Measurements from ENCODE around the gene SPDYE1.
A peak's percentile ranks its signal among the peaks of the same experiment; 100 is the strongest.

The SPDYE1 gene

DNA sequence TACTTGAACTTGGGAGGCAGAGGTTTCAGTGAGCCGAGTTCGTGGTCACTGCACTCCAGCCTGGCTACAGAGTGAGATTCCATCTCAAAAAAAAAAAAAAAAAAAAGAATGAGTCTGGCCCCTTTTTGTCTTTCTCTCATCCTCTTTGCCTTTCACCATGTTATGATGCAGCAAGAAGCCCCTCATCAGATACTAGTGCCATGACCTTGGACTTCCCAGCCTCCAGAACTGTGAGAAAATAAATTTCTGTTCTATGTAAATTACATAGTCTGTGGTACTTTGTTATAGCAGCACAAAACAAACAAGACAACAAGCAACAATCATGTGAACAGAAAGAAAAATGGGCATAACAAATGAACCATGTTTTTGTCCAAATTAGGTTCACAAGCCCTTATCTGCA is 44.5 kb downstream of the SPDYE1 start:
- TF ChIP-seq, protein P1, sequence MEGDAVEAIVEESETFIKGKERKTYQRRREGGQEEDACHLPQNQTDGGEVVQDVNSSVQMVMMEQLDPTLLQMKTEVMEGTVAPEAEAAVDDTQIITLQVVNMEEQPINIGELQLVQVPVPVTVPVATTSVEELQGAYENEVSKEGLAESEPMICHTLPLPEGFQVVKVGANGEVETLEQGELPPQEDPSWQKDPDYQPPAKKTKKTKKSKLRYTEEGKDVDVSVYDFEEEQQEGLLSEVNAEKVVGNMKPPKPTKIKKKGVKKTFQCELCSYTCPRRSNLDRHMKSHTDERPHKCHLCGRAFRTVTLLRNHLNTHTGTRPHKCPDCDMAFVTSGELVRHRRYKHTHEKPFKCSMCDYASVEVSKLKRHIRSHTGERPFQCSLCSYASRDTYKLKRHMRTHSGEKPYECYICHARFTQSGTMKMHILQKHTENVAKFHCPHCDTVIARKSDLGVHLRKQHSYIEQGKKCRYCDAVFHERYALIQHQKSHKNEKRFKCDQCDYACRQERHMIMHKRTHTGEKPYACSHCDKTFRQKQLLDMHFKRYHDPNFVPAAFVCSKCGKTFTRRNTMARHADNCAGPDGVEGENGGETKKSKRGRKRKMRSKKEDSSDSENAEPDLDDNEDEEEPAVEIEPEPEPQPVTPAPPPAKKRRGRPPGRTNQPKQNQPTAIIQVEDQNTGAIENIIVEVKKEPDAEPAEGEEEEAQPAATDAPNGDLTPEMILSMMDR (IDR thresholded peaks at IDR 0.05; ENCODE audit: control insufficient read depth, extremely low read depth, insufficient read depth): no peak
- no peak for DNase-seq (ENCODE audit: low read depth)
- no peak overlapping the region for H3K4me3 ChIP-seq (ENCODE audit: low read depth, low read length)

- no peak for DNase-seq (ENCODE audit: low read depth)
- peak overlapping the region; percentile 61 for H3K4me3 ChIP-seq (ENCODE audit: low read depth, low read length)
- TF ChIP-seq, protein P1 (IDR thresholded peaks at IDR 0.05; ENCODE audit: control insufficient read depth, extremely low read depth, insufficient read depth): no peak
Measured at GRCh38 chr7:44043902-44044301, 46.2 kb downstream of the SPDYE1 start.

GRCh38 chr7:44044315-44045225 is 46.9 kb downstream of the SPDYE1 start, which contains the start of gene DBNL:
Gene DBNL, plus strand, starts transcription at chr7:44044702. Its CDS starts 36 bp downstream, at chr7:44044738.
- H3K4me3 ChIP-seq (ENCODE audit: low read depth, low read length): peak within 1 kb of the TSS; percentile 61
- TF ChIP-seq, protein P1 (IDR thresholded peaks at IDR 0.05; ENCODE audit: control insufficient read depth, extremely low read depth, insufficient read depth): no peak
- DNase-seq (ENCODE audit: low read depth): peak; percentile 61

DNA sequence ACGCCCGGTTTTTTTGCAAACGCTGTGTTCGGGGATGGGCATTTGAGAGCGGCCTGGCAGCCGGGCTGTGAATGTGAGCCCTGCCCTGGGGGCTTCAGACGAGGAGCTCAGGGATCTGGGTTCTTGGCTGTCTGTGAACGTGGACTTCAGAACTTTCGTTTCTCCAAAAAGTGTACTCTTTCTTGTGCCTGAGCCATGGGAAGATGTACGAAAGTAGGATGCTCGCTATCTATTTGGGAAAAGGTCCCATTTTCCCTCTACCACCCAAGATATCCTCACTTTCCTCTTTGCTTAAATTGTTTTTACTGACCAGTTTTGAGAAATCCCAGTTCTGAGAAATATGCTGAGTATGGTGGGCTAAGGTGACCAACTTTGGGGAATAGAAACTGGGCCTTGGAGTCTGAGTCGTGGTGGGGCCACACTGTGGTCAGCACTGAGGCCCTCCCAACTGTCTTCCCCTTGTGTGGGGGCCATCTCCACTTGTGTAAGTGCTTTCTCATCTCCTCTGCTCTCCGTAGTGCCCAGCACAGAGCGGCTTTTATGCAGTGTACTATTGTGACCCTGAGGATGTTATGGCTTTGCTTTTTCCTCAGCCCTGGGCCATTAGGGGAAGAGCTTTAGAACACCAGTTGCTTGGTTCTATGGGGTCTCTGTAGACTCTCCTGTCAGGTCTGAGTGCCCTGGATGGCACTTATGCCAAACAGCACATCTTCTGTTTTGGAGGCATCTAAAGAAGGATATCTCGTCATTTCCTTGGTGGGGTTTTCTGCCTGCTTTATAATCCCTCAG is 47.7 kb downstream of the SPDYE1 start:
- H3K4me3 ChIP-seq (ENCODE audit: low read depth, low read length): peak overlapping the region; percentile 61
- DNase-seq (ENCODE audit: low read depth): no peak
- TF ChIP-seq, protein P1 (IDR thresholded peaks at IDR 0.05; ENCODE audit: control insufficient read depth, extremely low read depth, insufficient read depth): no peak

GRCh38 chr7:44046321-44047061 is 48.8 kb downstream of the SPDYE1 start:
- no peak for DNase-seq (ENCODE audit: low read depth)
- TF ChIP-seq, protein P1 (IDR thresholded peaks at IDR 0.05; ENCODE audit: control insufficient read depth, extremely low read depth, insufficient read depth): no peak

GRCh38 chr7:44048031-44048795 is 50.5 kb downstream of the SPDYE1 start:
- TF ChIP-seq, protein P1 (IDR thresholded peaks at IDR 0.05; ENCODE audit: control insufficient read depth, extremely low read depth, insufficient read depth): no peak

More at GRCh38 chr7:44046321-44047061, 48.8 kb downstream of the SPDYE1 start:
- no peak overlapping the region for H3K4me3 ChIP-seq (ENCODE audit: low read depth, low read length)

More at GRCh38 chr7:44048031-44048795, 50.5 kb downstream of the SPDYE1 start:
- no peak for DNase-seq (ENCODE audit: low read depth)
- H3K4me3 ChIP-seq (ENCODE audit: low read depth, low read length): no peak overlapping the region
